ENCODE results near the gene ACSS2.
A peak's percentile ranks its signal among the peaks of the same experiment; 100 is the strongest.

The ACSS2 gene

DNA sequence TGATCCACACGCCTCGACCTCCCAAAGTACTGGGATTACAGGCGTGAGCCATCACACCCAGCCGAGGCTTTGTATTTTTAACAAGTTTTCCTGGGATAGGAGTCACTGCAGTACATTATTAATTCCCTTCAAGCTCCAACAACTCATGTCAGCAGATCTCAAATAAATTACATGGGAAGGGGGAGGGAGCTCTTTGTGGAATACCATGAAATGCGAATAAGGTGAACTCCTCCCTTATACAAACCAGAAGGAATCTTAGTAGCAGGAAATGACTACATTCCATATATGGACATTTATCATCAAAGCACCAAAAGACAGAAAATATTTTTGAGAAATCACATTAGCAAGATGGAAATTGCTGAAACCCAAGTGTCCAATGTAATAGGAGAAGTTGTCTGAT, 76.3 kb downstream of the ACSS2 start:
- no peak for DNase-seq

DNA sequence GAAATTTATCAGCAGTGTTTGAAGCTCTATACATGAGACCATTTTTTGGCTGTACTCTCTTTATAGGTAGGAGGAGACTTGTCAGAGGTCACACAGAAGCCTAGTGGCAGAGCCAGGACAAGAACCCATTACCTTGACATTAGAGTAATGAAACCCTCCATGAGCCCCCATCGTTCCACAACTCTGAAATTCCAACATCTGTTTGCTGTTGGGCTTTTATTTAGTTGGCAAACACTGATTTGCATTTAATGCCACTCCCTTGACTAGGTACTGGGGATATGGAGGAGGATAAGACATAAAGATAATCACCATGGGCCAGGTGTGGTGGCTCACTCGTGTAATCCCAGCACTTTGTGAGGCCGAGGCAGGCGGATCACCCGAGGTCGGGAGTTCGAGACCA, 77.5 kb downstream of the ACSS2 start:
- no peak for DNase-seq

DNA sequence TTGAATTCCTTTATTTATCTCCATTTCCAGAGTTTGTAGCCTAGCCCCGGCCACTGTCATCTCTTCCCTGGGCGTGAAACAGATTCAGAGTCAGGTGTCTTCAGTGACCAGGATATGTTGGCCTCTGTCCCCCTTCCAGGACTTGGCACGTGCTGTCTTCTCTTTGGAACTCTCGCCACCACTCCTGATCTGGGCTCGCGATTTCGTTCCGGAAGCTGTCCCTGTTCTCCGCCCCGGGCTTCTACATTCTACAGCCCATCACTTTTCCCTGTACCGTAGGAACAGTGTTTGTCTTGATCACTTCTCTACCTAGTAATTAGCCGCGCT, 78.5 kb downstream of the ACSS2 start:
- no peak for DNase-seq

DNA sequence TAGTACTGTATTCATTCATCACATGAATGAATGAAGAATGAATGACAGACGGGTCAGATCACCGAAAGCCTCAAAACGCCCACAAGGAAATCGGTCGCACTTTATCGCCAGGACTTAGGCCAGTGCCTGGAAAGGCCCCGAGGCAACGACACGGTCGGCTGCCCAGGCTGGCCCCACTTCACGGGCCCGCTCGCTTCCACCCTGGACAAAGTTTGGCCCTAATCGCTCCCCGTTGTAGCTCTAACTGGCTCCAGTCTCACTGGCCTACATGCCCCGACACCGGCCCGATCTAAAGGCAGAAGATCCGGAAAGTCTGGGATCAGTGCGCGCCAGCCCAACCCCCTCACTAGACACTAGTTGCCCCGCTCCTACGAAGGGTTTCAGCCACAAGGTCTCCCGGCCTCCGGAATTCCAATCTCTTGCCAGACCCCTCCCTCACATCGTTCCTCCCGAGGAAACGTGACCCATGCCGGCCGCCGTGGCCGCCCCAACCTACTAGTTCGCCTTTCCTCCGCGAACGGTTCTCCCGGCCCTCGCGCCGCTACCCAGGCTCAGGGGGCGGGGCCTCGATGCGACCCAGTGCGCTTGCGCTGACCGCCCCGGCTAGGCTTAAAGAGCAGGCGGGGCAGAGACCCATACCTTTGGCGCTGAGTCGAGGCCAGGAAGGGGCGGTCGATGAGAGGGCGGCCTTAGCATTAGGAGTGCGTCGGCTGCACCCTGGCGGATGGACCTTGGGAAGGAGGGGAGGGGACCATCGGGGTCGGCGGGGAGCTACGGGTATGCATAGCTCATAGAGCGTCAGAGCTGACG, 79.0 kb downstream of the ACSS2 start, which contains the start of the genes GSS and MYH7B:
Gene GSS (minus strand): TSS at position 576 of the 810 bp plus-strand sequence. CDS start 3,954 bp downstream, outside the sequence.
Gene MYH7B (plus strand): TSS at position 638 of the 810 bp plus-strand sequence. CDS start 22,138 bp downstream, outside the sequence.
- peak; percentile 92 to 98 for DNase-seq

DNA sequence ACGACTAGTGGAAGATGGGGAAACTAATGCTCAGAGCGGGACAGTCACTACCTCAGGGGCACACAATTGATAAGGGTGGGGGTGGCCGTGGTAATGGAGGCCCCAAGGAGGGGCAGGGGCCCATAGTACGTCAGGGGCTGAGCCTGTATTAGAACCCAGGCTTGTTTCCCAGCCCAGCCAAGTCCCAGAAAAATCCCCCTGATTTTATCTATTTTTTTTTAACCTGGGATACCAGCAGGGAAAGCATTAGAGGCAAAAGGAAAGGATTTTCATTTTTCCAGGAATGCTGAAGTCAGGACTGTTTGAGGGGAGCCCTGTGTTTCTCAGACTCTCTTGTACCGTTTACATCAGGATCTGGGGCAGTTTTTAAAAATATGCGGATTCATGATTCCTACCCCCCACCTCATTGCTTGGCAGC, 79.6 kb downstream of the ACSS2 start:
- DNase-seq: no peak

DNA sequence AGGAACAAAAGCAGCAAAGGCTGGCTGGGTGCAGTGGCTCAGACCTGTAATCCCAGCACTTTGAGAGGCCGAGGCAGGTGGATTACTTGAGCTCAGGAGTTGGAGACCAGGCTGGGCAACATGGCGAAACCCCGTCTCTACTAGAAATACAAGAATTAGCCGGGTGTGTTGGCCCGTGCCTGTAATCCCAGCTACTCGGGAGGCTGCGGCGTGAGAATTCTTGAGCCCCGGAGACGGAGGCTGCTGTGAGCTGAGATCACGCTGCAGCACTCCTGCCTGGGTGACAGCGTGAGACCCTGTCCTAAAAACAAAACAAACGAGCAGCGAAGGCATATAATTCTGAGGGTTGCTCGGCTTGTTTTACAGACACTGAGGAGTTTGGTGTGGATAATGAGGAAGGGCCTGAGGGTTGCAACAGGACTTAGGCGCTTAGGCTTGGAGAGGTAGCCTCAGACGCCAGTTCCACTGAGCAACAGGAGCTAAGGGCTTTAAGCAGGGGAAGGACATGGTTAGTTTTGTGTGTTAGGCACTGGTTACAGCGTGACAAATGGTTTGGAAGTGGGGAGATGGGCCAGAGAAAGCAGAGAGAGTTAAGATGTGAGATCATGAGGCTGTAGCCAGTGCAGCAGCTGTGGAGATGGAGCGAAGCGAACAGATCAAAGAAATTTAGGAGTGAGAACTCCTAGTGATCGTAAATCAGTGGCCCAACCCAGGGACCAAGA, 80.5 kb downstream of the ACSS2 start:
- no peak for DNase-seq

DNA sequence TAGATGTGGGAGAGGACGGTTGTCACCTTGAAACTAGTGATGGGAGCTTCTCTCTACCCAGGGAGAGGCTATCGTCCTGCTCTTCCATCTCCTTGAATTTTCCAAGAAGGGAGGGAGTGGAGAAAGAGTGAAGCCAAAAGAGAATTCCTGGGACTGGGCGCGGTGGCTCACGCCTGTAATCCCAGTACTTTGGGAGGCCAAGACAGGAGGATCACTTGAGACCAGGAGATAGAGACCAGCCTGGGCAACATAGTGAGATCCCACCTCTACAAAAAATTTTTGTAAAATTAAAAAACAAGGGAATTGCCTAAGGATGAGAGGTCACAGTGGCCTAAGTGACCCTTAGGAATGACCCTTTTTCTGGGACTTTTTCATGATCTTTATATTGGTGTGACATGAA, 88.1 kb downstream of the ACSS2 start:
- no peak for DNase-seq

DNA sequence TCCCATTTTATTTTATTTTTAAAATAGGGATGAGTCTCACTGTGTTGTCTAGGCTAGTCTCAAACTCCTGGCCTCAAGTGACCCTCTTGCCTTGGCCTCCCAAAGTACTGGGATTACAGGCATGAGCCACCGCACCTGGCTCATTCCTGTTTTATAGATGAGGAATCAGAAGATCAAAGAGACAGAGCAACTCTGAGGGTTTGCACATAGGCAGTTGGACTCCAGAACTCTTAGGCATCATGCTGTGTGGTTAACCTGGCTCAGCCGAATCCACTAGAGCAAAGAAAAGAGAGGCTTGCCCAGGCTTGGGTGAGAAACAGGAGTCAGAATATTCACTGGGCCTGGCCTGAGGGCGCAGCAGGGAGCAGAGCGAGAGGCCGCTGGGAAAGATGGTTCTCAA, 88.6 kb downstream of the ACSS2 start:
- no peak for DNase-seq

DNA sequence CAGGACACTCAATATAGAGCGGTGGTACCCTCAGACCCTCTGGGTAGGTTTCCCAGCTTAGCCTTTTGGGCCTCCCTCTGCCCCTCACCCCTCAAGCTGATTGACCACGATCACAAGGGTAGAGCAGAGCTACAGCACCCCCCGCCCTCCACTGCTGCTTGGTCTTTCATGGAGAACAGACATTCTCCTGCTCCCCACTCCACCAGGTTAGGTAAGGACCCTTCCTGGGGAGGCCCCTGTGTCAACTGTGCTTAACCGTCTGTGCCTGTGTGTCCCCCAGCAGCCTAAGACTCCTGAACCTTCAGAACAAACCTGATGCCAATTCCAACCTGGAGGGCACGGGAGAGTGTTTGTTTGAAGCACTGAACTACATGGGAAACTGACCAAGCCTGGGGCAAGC, 91.0 kb downstream of the ACSS2 start:
- DNase-seq: no peak

DNA sequence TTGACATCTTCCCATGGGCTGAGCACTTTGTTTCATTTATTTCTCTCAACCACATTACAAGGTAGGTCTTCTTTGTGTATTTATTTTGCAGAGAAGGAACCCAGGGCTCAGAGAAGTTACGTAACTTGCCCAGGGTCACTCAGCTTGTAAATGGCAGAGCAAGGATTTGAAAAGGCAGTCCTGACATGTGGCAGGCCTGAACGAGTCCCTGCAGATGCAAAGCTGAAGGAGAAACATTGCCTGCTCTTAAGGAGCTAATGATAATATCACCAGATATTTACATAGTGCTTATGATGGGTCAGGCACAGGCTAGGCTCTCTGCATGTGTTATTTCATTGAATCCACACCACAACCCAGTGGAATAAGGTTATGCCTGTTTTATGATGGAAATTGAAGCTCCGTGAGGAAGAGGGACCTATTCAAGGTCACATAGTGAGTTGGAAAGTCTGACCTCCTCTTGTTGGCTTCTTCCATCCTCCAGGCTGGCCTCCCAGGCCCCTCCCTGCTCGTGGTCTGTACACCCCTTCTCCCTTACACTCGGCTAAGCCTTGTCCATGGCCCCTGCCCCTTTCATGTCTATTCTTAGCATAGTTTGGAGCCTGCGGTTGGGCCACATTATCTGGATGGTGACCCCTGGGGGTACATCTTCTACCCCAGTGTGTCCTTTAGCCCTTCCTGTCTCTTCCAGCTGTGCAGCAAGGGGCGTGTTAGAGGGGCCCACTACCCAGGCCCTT, 91.8 kb downstream of the ACSS2 start:
- DNase-seq: no peak

DNA sequence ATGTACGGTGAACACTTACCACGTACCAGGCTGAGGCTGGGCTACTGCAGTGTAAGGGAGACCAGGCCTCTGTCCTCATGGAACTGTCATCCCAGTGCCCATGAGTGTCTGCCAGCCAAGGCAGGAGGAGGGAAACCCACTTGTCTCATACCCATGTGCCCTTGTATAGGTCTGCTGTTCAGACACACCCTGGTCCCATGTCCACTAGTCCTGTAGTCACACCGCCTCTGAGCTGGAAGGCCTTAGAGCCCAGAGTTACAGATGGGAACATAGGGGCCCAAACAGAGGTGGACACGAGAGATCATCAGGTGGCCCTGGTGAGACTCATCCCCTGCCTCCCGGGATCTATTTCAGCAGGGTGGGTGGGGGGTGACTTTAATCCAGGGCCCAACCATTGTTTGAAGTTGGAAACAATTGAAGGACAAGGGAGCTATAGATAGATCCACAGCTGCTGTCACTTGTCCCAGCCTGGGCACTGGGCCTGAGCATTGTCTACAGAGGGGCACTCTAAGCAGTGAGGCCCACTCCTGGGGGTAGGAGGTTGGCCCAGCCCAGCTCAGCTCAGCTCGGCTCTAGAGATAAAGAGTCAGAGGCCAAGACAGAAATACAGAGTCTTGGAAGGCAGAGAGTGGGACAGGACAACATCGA, 93.9 kb downstream of the ACSS2 start:
- no peak for DNase-seq

DNA sequence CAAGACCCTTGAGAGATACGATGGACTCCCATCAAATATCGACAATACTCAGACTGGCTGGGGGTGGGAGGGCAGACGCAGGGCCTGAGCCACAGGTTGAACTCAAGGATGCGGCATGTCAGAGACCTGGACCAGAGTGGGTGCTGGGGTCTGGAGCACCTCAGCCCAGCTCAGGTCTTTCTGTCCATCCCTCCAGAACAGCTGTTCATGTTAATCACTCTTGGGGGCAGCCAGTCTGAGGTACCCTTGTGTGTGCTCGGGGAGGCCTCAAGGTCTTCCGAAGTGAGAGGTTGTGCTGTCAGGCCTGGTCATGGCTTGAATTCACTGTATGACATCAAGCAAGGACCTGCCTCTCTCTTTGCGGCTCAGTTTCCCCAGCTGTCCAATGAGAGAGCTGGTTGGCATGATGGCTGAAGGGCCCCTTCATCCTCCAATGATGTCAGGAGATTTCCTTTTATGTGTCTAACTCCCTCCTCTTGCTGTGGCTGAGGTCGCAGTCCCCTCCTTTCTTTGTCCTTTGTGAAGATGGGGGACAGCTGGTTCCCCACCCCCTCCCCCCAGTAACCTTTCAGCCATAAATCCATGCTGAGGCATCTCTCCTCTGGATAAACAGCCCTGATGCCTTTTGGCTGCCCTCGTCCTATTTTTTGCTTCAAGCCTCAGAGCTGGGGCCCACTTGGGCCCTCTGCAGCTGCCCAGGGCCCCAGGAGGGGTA, 94.6 kb downstream of the ACSS2 start:
- no peak for DNase-seq

DNA sequence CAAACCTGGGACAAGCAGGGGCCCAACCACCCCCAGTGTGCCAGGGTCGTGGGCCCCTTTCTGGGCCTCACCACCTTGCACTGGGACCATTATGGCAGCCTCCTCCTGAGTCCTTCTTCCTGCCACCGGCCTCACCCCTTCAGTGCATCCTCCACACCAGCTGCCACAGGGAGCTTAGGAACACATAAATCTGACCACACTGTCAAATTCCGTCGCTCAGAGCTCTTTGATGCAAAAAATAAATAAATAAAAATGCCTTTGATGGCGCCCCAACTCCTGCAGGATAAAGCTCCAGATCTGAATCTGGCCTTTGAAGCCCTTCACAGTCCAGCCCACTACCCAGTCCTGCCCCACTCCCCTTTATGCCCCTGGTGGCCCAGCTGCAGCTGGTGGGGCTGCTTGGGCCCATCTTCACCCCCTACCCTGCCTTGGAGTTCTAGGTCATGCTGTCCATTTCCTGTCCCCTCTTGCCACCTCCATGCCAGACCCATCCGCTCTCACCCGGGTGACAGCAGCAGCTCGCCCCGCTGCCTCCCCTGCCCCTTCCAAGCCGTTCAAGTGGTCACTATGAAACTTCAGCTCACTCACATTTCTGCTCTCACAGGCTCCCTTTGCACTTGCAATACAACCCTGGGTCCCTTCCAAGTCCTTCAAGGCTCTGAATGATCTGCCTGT, 95.3 kb downstream of the ACSS2 start:
- no peak for DNase-seq

DNA sequence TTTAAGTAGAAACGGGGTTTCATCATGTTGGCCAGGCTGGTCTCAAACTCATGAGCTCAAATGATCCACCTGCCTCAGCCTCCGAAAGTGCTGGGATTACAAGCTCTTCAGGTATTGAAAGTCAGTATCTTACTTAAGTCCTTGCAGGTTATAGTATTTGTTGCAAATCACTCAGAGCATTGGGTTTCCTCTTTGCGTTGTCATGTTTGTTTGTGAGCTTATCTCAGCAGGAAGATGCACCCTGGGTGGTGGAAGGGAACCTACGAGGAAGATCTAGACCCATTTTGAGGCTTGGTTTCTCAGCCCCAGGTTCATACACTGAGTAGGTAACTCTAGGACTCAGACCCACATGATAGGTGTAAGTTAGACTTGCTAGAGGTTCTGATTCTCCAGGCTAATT, 97.8 kb downstream of the ACSS2 start:
- DNase-seq: no peak

DNA sequence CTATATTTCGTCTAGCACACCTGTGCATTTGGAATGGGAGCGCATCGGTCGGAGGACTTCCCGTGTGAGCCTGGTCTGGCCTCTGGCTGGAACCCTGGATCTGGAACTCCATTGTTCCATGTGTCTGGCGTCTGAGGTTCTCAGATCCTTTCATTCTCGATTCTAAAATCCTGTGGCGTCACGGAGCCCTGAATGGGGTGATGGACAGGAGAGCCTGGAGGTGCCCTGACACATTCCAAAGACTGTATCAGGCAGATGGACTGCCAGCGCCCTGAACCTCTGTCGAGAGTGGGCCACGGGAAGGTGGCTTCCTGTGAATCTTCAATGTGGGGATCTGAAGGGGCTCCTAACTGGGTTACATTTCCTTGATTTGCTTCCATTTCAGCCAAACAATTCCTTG, 99.9 kb downstream of the ACSS2 start:
- DNase-seq: no peak

Data from activated CD4-positive, alpha-beta T cell treated with anti-CD3 and anti-CD28 coated beads for 4 hours (primary cell).